ENCODE measurements around the gene LRP4.

Gene LRP4

GRCh38 chr11:46890665-46891064, 27.7 kb downstream of the LRP4 start:
- no peak for DNase-seq

GRCh38 chr11:46889689-46890475, 28.5 kb downstream of the LRP4 start:
- DNase-seq, result peak; percentile 69 to 87

- DNase-seq, result no peak
Observed at GRCh38 chr11:46889251-46889650, 29.1 kb downstream of the LRP4 start.

- DNase-seq, result no peak
Observed at GRCh38 chr11:46888636-46889035, 29.7 kb downstream of the LRP4 start.

- DNase-seq, result no peak
Observed at GRCh38 chr11:46886211-46886610, 32.1 kb downstream of the LRP4 start.

- DNase-seq, result no peak
Observed at GRCh38 chr11:46879056-46879585, 39.2 kb downstream of the LRP4 start.

GRCh38 chr11:46877580-46877979, 40.8 kb downstream of the LRP4 start:
- DNase-seq, result no peak

GRCh38 chr11:46876471-46876870, 41.9 kb downstream of the LRP4 start:
- DNase-seq, result no peak

GRCh38 chr11:46874586-46874985, 43.8 kb downstream of the LRP4 start:
- no peak for DNase-seq

- no peak for DNase-seq
Observed at GRCh38 chr11:46868912-46869311, 49.4 kb downstream of the LRP4 start.

- no peak for DNase-seq
Observed at GRCh38 chr11:46865340-46865739, 53.0 kb downstream of the LRP4 start.

GRCh38 chr11:46860218-46860617, 58.1 kb downstream of the LRP4 start:
- DNase-seq, result no peak

- no peak for DNase-seq
Observed at GRCh38 chr11:46858920-46859546, 59.3 kb downstream of the LRP4 start.

- no peak for DNase-seq
Observed at GRCh38 chr11:46857666-46858065, 60.7 kb downstream of the LRP4 start.

GRCh38 chr11:46856605-46857343, 61.6 kb downstream of the LRP4 start:
- DNase-seq, result no peak

- DNase-seq, result no peak
Observed at GRCh38 chr11:46855863-46856262, 62.5 kb downstream of the LRP4 start.

GRCh38 chr11:46855167-46855566, 63.2 kb downstream of the LRP4 start:
- no peak for DNase-seq

- no peak for DNase-seq
Observed at GRCh38 chr11:46850829-46851380, 67.4 kb downstream of the LRP4 start.

GRCh38 chr11:46849631-46850030, 68.7 kb downstream of the LRP4 start:
- no peak for DNase-seq

- no peak for DNase-seq
Observed at GRCh38 chr11:46846510-46846830, 71.9 kb downstream of the LRP4 start.

- peak; percentile 68 to 92 for DNase-seq
Observed at GRCh38 chr11:46845740-46846509, 72.4 kb downstream of the LRP4 start, which contains the start of gene CKAP5. CKAP5 (minus strand) TSS chr11:46846280; CDS start chr11:46821231, 25,049 bp downstream.

- DNase-seq, result no peak
Observed at GRCh38 chr11:46845440-46845739, 73.0 kb downstream of the LRP4 start.

- DNase-seq, result no peak
Observed at GRCh38 chr11:46840116-46840515, 78.2 kb downstream of the LRP4 start.
